ENCODE data around the gene LRRC52. TPM values are rescaled to one million over a fixed set of nuclear protein-coding genes. Genes with fewer than 3 reads are reported as not detected.
"Not testable (repeated sequence)": the region's sequence is repeated elsewhere in the genome, so short reads cannot be mapped to it uniquely, and the experiment has no call there.

Gene LRRC52
- total RNA-seq, 2 donors from 2014 or later: not detected

DNA sequence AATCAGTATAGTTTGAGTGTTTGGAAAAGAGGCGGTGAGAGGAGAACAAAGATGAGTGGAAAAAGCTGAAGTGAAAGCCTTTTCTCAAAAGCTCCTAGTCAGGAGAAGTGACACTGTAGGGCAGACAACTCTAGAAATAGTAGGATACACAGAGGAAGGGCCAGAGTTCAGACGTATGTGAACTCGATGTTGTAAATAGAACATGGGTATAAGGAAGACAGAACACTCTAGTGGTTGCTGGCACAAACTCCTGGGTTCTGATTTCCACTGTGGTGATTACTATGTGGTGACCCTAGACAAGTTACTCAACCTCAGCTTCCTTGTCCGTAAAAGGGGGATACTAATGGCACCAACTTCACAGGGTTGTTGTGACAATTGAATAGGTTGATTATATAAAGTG is 57.0 kb downstream of the LRRC52 start:
- TF ChIP-seq POLR2A (IDR thresholded peaks at IDR 0.05) (no peak), POLR2AphosphoS5 (IDR thresholded peaks at IDR 0.05) (no peak)
- TF ChIP-seq, protein P1, sequence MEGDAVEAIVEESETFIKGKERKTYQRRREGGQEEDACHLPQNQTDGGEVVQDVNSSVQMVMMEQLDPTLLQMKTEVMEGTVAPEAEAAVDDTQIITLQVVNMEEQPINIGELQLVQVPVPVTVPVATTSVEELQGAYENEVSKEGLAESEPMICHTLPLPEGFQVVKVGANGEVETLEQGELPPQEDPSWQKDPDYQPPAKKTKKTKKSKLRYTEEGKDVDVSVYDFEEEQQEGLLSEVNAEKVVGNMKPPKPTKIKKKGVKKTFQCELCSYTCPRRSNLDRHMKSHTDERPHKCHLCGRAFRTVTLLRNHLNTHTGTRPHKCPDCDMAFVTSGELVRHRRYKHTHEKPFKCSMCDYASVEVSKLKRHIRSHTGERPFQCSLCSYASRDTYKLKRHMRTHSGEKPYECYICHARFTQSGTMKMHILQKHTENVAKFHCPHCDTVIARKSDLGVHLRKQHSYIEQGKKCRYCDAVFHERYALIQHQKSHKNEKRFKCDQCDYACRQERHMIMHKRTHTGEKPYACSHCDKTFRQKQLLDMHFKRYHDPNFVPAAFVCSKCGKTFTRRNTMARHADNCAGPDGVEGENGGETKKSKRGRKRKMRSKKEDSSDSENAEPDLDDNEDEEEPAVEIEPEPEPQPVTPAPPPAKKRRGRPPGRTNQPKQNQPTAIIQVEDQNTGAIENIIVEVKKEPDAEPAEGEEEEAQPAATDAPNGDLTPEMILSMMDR (IDR thresholded peaks at IDR 0.05): no peak
- intact Hi-C loops (cut with DNase I): no loop called here
- no peak for DNase-seq (ENCODE audit: low spot score)

DNA sequence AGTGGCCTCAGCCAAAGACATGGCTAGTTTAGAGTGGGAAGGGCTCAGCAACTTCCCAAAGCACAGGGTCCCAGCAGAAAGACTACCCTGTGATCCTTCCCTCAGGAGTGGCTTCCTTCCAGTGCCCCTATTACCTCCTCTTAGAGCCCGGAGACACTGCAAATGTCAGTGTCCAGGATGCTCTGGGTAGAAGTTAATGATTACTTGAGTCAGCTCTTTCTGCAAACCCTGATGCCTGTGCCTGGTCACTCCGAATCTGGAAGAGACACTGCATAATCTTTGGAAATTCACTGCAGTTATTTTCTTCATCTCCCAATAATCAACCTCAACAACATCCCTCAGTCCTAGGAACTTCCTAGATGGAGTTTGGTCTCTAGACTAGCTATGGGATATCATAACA is 60.0 kb downstream of the LRRC52 start:
- DNase-seq (ENCODE audit: low spot score): no peak
- no peaks in the 10 kb centered on the region for H3K4me1 ChIP-seq (replicated peaks)
- no peak overlapping the region for H3K4me3 ChIP-seq
- no peak overlapping the region for H3K27ac ChIP-seq
- no peaks in the 10 kb centered on the region for H3K9me3 ChIP-seq
- intact Hi-C loops (cut with DNase I): loop anchor here (2.0 kb wide), 1 partner anchor 307 kb away; no protein-coding TSS in a partner anchor
- no peaks in the 10 kb centered on the region for H3K27me3 ChIP-seq (replicated peaks; ENCODE audit: insufficient read depth)
- no peaks in the 10 kb centered on the region for H3K36me3 ChIP-seq
- WGBS: 54% methylated on average over 2 of the region's 2 CpGs
- no peak for TF ChIP-seq POLR2A (IDR thresholded peaks at IDR 0.05)
- TF ChIP-seq, protein P1 (IDR thresholded peaks at IDR 0.05): no peak
- no peak for TF ChIP-seq POLR2AphosphoS5 (IDR thresholded peaks at IDR 0.05)

More for the DNA sequence above, 57.0 kb downstream of the LRRC52 start:
- WGBS: 66% methylated on average over 4 of the region's 4 CpGs
- Histone ChIP-seq H3K27me3 (replicated peaks; ENCODE audit: insufficient read depth) (no peaks in the 10 kb centered on the region), H3K4me1 (replicated peaks) (no peaks in the 10 kb centered on the region), H3K9me3 (no peaks in the 10 kb centered on the region), H3K4me3 (no peak overlapping the region), H3K36me3 (no peaks in the 10 kb centered on the region), H3K27ac (no peak overlapping the region)

DNA sequence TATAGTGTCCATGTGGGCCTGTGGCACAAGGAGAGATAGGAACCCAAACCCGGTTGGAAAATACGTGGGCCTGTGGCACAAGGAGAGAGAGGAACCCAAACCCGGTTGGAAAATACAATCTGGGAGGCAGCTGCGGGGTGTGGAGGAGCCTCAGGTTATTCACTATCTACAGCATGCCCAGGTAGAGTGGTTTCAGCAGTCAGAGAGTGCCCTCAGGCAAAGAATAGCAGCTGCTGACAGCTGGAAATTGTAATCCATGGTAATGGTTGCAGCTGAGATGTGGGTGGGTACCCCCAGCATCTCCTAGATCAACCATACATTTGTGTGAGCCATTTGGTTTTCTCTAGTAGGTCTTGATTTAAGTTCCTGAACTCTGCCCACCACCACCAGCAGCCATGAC is 61.4 kb downstream of the LRRC52 start:
- 93% methylated on average over 4 of the region's 4 CpGs for WGBS
- Histone ChIP-seq H3K4me1 (replicated peaks) (no peaks in the 10 kb centered on the region), H3K27ac (no peak overlapping the region), H3K27me3 (replicated peaks; ENCODE audit: insufficient read depth) (no peaks in the 10 kb centered on the region), H3K4me3 (no peak overlapping the region), H3K9me3 (no peaks in the 10 kb centered on the region), H3K36me3 (no peaks in the 10 kb centered on the region)
- DNase-seq (ENCODE audit: low spot score): no peak
- TF ChIP-seq POLR2AphosphoS5 (IDR thresholded peaks at IDR 0.05) (no peak), POLR2A (IDR thresholded peaks at IDR 0.05) (no peak)
- TF ChIP-seq, protein P1 (IDR thresholded peaks at IDR 0.05): no peak
- intact Hi-C loops (cut with DNase I): no loop called here

DNA sequence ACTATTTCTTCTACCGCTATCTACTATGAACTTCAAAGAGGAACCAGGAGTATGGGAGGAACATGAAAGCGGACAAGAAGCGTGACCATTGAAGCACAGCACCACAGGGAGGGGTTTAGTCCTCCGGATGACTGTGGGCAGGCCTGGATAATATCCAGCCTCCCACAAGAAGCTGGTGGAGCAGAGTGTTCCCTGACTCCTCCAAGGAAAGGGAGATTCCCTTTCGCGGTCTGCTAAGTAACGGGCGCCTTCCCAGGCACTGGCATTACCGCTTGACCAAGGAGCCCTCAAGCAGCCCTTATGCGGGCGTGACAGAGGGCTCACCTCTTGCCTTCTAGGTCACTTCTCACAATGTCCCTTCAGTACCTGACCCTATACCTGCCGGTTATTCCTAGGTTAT is 62.9 kb downstream of the LRRC52 start:
- H3K27me3 ChIP-seq (replicated peaks; ENCODE audit: insufficient read depth); H3K4me1 ChIP-seq (replicated peaks); DNase-seq (ENCODE audit: low spot score); intact Hi-C loops (cut with DNase I); H3K36me3 ChIP-seq; H3K27ac ChIP-seq; H3K9me3 ChIP-seq; H3K4me3 ChIP-seq: not testable (repeated sequence)
- 86% methylated on average over 12 of the region's 12 CpGs for WGBS

DNA sequence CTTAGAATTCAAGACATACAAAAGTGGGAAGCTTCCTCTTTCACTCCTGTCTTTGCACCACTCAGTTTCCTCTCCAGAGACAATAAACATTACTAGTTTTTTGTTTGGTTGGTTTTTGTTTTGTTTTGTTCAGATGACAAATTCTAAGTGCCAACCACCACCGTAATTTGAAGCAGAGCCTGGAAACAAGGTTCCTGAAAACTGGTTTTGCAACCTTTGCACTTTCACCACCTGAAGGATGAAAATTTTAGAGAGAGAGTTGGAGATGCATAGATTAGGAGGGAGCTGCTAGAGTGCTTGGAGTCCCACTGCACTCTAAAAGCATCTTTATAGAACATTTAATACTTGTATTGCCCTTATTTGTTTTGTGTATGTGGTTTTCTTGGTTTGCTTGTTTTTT is 67.1 kb downstream of the LRRC52 start:
- intact Hi-C loops (cut with DNase I): no loop called here
- no peak for DNase-seq (ENCODE audit: low spot score)
- no peaks in the 10 kb centered on the region for H3K36me3 ChIP-seq
- no peak overlapping the region for H3K27ac ChIP-seq
- H3K9me3 ChIP-seq: no peaks in the 10 kb centered on the region
- WGBS: 24% methylated on average over 1 of the region's 1 CpG
- H3K4me3 ChIP-seq: no peak overlapping the region
- TF ChIP-seq, protein P1 (IDR thresholded peaks at IDR 0.05): no peak
- TF ChIP-seq POLR2AphosphoS5 (IDR thresholded peaks at IDR 0.05) (no peak), POLR2A (IDR thresholded peaks at IDR 0.05) (no peak)
- H3K4me1 ChIP-seq (replicated peaks): no peaks in the 10 kb centered on the region
- H3K27me3 ChIP-seq (replicated peaks; ENCODE audit: insufficient read depth): no peaks in the 10 kb centered on the region
